ENCODE data around the gene CHIA. TPM values are rescaled to one million over a fixed set of nuclear protein-coding genes. Genes with fewer than 3 reads are reported as not detected.

CHIA gene
- total RNA-seq, 1 experiment from 2014 or later, result not detected

DNA sequence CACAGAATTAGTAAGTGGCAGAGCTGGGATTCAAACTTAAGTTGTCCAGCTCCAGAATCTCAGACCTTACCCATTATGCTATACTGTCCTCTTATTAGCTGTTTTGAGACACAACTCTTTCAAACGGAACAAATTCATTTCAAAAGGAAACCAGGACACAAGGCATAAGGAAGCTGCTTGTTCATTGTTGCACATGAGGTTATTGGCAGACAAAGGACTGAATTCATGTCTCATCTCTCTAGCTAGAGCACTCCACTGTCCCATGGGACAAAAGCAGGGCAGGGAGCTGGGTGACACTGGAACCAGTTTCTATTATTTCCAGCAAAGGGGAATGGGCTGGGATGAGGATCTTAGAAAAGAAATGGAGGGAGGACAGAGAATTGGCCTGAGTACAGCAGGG, 36.8 kb upstream of the CHIA start (continued):
- no peak for TF ChIP-seq CEBPB (IDR thresholded peaks at IDR 0.05; ENCODE audit: low read depth)

DNA sequence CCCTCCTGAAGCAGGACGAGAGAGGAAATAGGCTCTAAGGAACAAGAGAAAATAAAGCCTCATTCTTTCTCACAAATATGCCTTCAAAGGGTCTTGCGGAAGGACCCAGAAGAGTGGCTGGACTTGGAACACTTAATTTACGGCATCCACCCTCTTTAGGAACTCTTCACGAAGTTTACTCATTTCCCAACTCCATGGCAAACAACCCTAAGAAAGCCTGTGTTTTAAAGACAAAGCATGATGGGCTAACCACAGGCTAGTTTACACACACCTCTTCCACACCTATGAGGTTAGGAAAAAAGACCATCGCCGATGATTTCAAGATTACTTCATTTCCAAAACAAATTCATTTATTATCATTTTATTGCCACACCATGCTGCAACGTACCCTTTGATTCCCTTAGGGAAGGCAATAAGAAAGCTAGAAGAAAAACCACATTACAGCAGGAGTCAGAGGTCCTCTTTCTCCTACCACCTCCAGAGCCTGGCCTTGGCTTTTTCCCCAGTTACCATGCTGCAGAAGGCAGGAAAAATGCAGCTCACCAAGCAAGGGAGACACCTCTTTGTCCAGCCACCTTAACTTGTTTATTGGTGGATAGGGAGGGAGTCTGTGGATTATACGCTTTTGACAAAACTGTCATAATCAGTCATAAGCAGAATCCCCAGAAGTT, 33.5 kb upstream of the CHIA start:
- BruUV-seq (replicated peaks), result no TSS peak
- no peak overlapping the region for H2AFZ ChIP-seq (ENCODE audit: low read depth, low read length, poor library complexity, severe bottlenecking)
- H3K4me1 ChIP-seq (ENCODE audit: control insufficient read depth in 1 of 2, insufficient read depth in 2 of 2, low read length in 2 of 2), result no peaks in the 10 kb centered on the region
- no peak overlapping the region for H3K27ac ChIP-seq (ENCODE audit: low read depth, low read length)
- POLR2A ChIA-PET, result no interaction called here
- no peak for TF ChIP-seq CEBPB (IDR thresholded peaks at IDR 0.05; ENCODE audit: low read depth)
- TF ChIP-seq YY1 (IDR thresholded peaks at IDR 0.05; ENCODE audit: extremely low read depth, insufficient replicate concordance, low read depth, low read length), result no peak
- no peak overlapping the region for H3K9ac ChIP-seq (ENCODE audit: low read length)
- no peaks in the 10 kb centered on the region for H3K36me3 ChIP-seq (ENCODE audit: control insufficient read depth in 1 of 2, insufficient read depth in 2 of 2, low read length in 2 of 2)
- intact Hi-C loops (cut with micrococcal nuclease), result no loop called here
- no peaks in the 10 kb centered on the region for H4K20me1 ChIP-seq (ENCODE audit: insufficient read depth)
- H3K9me3 ChIP-seq (ENCODE audit: control insufficient read depth in 1 of 2, insufficient read depth in 1 of 2, low read depth in 1 of 2, low read length in 2 of 2), result no peaks in the 10 kb centered on the region
- H3K79me2 ChIP-seq (ENCODE audit: insufficient read depth, low read length), result no peaks in the 10 kb centered on the region
- H3K4me2 ChIP-seq (ENCODE audit: low read length), result no peak overlapping the region
- H3K27me3 ChIP-seq (ENCODE audit: insufficient read depth, low read length), result peaks cover 42% of the 10 kb centered on the region
- no peak overlapping the region for H3K4me3 ChIP-seq (replicated peaks in 1 of 2; ENCODE audit: low read depth in 1 of 2, low read length in 2 of 2)
- DNase-seq (ENCODE audit: low read depth, low spot score) (no peak), ATAC-seq (no peak)
- CTCF ChIA-PET, result no interaction called here
- RAD21 ChIA-PET (ENCODE audit: low non-redundant PET in 1 of 2, low total read pairs in 2 of 2, uncharacterized antibody in 2 of 2, unreplicated experiment in 2 of 2), result no interaction called here
- no peaks in the 10 kb centered on the region for H3K9me2 ChIP-seq (ENCODE audit: insufficient read depth)

DNA sequence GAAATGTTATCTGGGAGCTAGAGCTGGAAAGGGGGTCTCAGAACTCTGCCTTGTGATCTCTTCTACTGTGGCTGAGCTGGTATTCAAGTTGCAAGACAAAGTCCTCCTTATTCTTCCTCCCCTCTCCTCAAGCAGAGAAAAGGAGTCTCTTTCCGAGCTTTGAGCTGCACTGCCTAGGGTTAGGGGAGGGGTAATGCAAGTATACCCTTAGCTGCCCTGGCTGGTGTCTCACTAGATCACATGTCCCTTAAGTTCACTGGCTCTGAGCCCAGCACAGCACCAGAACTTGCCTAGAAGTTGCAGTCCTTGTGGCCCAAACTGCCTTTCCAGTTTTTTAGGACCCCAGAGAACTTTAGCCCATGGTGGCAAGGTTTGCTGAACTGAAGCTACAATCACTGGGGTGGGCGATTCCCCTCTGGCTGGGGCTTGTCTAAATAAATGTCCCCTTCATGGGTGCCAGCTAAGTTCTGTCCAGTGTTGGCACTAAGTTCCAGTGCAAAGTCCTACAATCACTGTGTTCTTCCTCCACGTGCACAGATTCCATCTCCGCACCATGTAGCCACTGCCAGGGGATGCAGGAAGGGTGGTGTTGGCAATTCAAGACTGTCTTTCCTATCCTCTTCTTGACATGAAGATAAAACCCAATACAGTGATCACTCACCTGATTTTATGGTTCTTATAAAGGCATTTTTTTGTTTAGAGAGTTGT, 22.7 kb upstream of the CHIA start:
- no peaks in the 10 kb centered on the region for H4K20me1 ChIP-seq (ENCODE audit: insufficient read depth)
- ATAC-seq, result no peak
- H3K9ac ChIP-seq (ENCODE audit: low read length), result no peak overlapping the region
- ChIA-PET POLR2A (no interaction called here), RAD21 (ENCODE audit: low non-redundant PET in 1 of 2, low total read pairs in 2 of 2, uncharacterized antibody in 2 of 2, unreplicated experiment in 2 of 2) (no interaction called here), CTCF (no interaction called here)
- H3K27me3 ChIP-seq (ENCODE audit: insufficient read depth, low read length), result peaks cover 15% of the 10 kb centered on the region
- intact Hi-C loops (cut with micrococcal nuclease), result no loop called here
- no peaks in the 10 kb centered on the region for H3K36me3 ChIP-seq (ENCODE audit: control insufficient read depth in 1 of 2, insufficient read depth in 2 of 2, low read length in 2 of 2)
- no peak for DNase-seq (ENCODE audit: low read depth, low spot score)
- H3K4me3 ChIP-seq (replicated peaks in 1 of 2; ENCODE audit: low read depth in 1 of 2, low read length in 2 of 2), result no peak overlapping the region
- H3K4me2 ChIP-seq (ENCODE audit: low read length), result no peak overlapping the region
- H2AFZ ChIP-seq (ENCODE audit: low read depth, low read length, poor library complexity, severe bottlenecking), result no peak overlapping the region
- H3K9me2 ChIP-seq (ENCODE audit: insufficient read depth), result no peaks in the 10 kb centered on the region
- no peaks in the 10 kb centered on the region for H3K79me2 ChIP-seq (ENCODE audit: insufficient read depth, low read length)
- no peaks in the 10 kb centered on the region for H3K4me1 ChIP-seq (ENCODE audit: control insufficient read depth in 1 of 2, insufficient read depth in 2 of 2, low read length in 2 of 2)
- H3K9me3 ChIP-seq (ENCODE audit: control insufficient read depth in 1 of 2, insufficient read depth in 1 of 2, low read depth in 1 of 2, low read length in 2 of 2), result no peaks in the 10 kb centered on the region
- H3K27ac ChIP-seq (ENCODE audit: low read depth, low read length), result no peak overlapping the region
- BruUV-seq (replicated peaks), result no TSS peak
- TF ChIP-seq EGR1 (IDR thresholded peaks at IDR 0.05; ENCODE audit: low read depth), result no peak
- TF ChIP-seq, protein P1, sequence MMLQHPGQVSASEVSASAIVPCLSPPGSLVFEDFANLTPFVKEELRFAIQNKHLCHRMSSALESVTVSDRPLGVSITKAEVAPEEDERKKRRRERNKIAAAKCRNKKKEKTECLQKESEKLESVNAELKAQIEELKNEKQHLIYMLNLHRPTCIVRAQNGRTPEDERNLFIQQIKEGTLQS (IDR thresholded peaks at IDR 0.05), result no peak
- no peak for TF ChIP-seq ZNF274 (IDR thresholded peaks at IDR 0.05; ENCODE audit: low read depth, low read length)
- no peak for TF ChIP-seq CEBPB (IDR thresholded peaks at IDR 0.05; ENCODE audit: low read depth)
- TF ChIP-seq POLR2A (IDR thresholded peaks at IDR 0.05; ENCODE audit: borderline replicate concordance, extremely low read depth, insufficient read depth, insufficient read length), result no peak
- TF ChIP-seq ZFX (IDR thresholded peaks at IDR 0.05), result no peak
- TF ChIP-seq FOSL1 (IDR thresholded peaks at IDR 0.05; ENCODE audit: low read depth), result no peak
- TF ChIP-seq RAD21 (IDR thresholded peaks at IDR 0.05; ENCODE audit: low read depth), result no peak
- no peak for TF ChIP-seq SRF (IDR thresholded peaks at IDR 0.05; ENCODE audit: low read depth)
- TF ChIP-seq POLR2AphosphoS5 (IDR thresholded peaks at IDR 0.05; ENCODE audit: low read depth, low read length), result no peak
- TF ChIP-seq, protein P2, sequence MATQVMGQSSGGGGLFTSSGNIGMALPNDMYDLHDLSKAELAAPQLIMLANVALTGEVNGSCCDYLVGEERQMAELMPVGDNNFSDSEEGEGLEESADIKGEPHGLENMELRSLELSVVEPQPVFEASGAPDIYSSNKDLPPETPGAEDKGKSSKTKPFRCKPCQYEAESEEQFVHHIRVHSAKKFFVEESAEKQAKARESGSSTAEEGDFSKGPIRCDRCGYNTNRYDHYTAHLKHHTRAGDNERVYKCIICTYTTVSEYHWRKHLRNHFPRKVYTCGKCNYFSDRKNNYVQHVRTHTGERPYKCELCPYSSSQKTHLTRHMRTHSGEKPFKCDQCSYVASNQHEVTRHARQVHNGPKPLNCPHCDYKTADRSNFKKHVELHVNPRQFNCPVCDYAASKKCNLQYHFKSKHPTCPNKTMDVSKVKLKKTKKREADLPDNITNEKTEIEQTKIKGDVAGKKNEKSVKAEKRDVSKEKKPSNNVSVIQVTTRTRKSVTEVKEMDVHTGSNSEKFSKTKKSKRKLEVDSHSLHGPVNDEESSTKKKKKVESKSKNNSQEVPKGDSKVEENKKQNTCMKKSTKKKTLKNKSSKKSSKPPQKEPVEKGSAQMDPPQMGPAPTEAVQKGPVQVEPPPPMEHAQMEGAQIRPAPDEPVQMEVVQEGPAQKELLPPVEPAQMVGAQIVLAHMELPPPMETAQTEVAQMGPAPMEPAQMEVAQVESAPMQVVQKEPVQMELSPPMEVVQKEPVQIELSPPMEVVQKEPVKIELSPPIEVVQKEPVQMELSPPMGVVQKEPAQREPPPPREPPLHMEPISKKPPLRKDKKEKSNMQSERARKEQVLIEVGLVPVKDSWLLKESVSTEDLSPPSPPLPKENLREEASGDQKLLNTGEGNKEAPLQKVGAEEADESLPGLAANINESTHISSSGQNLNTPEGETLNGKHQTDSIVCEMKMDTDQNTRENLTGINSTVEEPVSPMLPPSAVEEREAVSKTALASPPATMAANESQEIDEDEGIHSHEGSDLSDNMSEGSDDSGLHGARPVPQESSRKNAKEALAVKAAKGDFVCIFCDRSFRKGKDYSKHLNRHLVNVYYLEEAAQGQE (IDR thresholded peaks at IDR 0.05; ENCODE audit: low read depth), result no peak
- TF ChIP-seq EZH2phosphoT487 (IDR thresholded peaks at IDR 0.05; ENCODE audit: borderline replicate concordance), result no peak
- no peak for TF ChIP-seq EZH2 (IDR thresholded peaks at IDR 0.05)
- no peak for TF ChIP-seq YY1 (IDR thresholded peaks at IDR 0.05; ENCODE audit: extremely low read depth, insufficient replicate concordance, low read depth, low read length)
- TF ChIP-seq SIN3A (IDR thresholded peaks at IDR 0.05; ENCODE audit: low read depth), result no peak

All from HCT116 (cell line).